Esophagus muscularis mucosa (tissue), 4 donors: ENCODE results near the gene FGF12. TPM values are rescaled to one million over a fixed set of nuclear protein-coding genes. Genes with fewer than 3 reads are reported as not detected.
"Not testable (repeated sequence)": the region's sequence is repeated elsewhere in the genome, so short reads cannot be mapped to it uniquely, and the experiment has no call there.

Experiments
- DNase-seq: peaks from one replicate; pipeline ENCODE4 v3.0.0-alpha.2; 2017; ENCODE audit errors: extremely low spot score
- H3K27ac ChIP-seq, 4 donors: fragments of 200-600 bp; sonication (generic); replicated peaks in 1 of 4; 1 replicate in 3 of 4; 2 replicates in 1 of 4; pipeline ENCODE4 v1.5.1; 2016 to 2019; ENCODE audit warnings: mild to moderate bottlenecking in 1 of 4
- H3K27me3 ChIP-seq, 4 donors: fragments of 200-600 bp; sonication (generic); one replicate each; pipeline versions ENCODE4 v1.5.1 to v1.6.0; 2016 to 2019
- H3K36me3 ChIP-seq, 4 donors: fragments of 200-600 bp; sonication (generic); one replicate each; pipeline ENCODE4 v1.5.1; 2016 to 2019
- H3K4me1 ChIP-seq, 4 donors: fragments of 200-600 bp; sonication (generic); one replicate each; pipeline ENCODE4 v1.5.1; 2016 to 2019
- H3K4me3 ChIP-seq, 4 donors: fragments of 200-600 bp; sonication (generic); 1 replicate in 2 of 4; 2 replicates in 2 of 4; pipeline ENCODE4 v1.5.1; 2016 to 2019; ENCODE audit warnings: mild to moderate bottlenecking in 4 of 4, moderate library complexity in 1 of 4
- H3K9me3 ChIP-seq, 4 donors: fragments of 200-600 bp; sonication (generic); 1 replicate in 3 of 4; 2 replicates in 1 of 4; pipeline ENCODE4 v1.5.1; 2016 to 2019
- CTCF ChIP-seq, 3 experiments: fragments of 200-600 bp in 2 of 3; fragments of 450-650 bp in 1 of 3; sonication (generic) in 2 of 3; IDR thresholded peaks; one replicate each; pipeline ENCODE4 v1.5.1; 2017 to 2019; ENCODE audit warnings: antibody characterized with exemption in 3 of 3, mild to moderate bottlenecking in 2 of 3, moderate library complexity in 1 of 3
- EP300 ChIP-seq: sonication (generic); formaldehyde crosslinking; IDR thresholded peaks from one replicate; pipeline ENCODE4 v1.6.1; 2017; ENCODE audit warnings: antibody characterized with exemption
- POLR2A ChIP-seq: fragments of 450-650 bp; IDR thresholded peaks from one replicate; pipeline ENCODE4 v1.6.1; 2017; ENCODE audit warnings: antibody characterized with exemption, moderate library complexity, mild to moderate bottlenecking, low read depth
- POLR2AphosphoS5 ChIP-seq, 2 donors: sonication (generic); formaldehyde crosslinking; IDR thresholded peaks; one replicate each; pipeline ENCODE4 v1.6.1; 2017; ENCODE audit warnings: antibody characterized with exemption in 2 of 2
- WGBS: methylation state at CpG from one replicate; pipeline ENCODE4 v1.1.5; 2018; 5-methylcytosine and 5-hydroxymethylcytosine counted together
- intact Hi-C: fragments of 100-400 bp; cut with DNase I; formaldehyde crosslinking; loops from one replicate; pipeline ENCODE4 v1.15.1; 2023
- total RNA-seq, 4 donors: library from RNA; depleted of rRNA; stranded (reverse); fragments of >200 nt; gene quantifications; one replicate each; pipeline versions ENCODE4 v1.1.0 to v1.2.1, GENCODE V29; 2016

The FGF12 gene
- total RNA-seq, 4 donors from 2014 or later, result 4.6 to 19.5 (median 10.2) TPM

GRCh38 chr3:192578729-192579128 lies 148.6 kb downstream of the FGF12 start:
- no peak for DNase-seq
- no peaks in the 10 kb centered on the region for H3K4me1 ChIP-seq
- intact Hi-C loops, result no loop called here
- 89% methylated on average over 3 of the region's 3 CpGs for WGBS
- no peaks in the 10 kb centered on the region for H3K36me3 ChIP-seq
- H3K4me3 ChIP-seq, result no peak overlapping the region
- TF ChIP-seq POLR2A, result no peak
- TF ChIP-seq EP300, result no peak
- no peak for TF ChIP-seq CTCF (IDR thresholded peaks at IDR 0.05)
- no peak for TF ChIP-seq POLR2AphosphoS5 (IDR thresholded peaks at IDR 0.05)
- no peaks in the 10 kb centered on the region for H3K27me3 ChIP-seq
- H3K27ac ChIP-seq, result no peak overlapping the region
- H3K9me3 ChIP-seq, result no peaks in the 10 kb centered on the region

- 67% methylated on average over 2 of the region's 2 CpGs for WGBS
- H3K27ac ChIP-seq, result no peak overlapping the region
- no peak for DNase-seq
- no peaks in the 10 kb centered on the region for H3K27me3 ChIP-seq
- intact Hi-C loops, result no loop called here
- H3K9me3 ChIP-seq, result no peaks in the 10 kb centered on the region
- no peaks in the 10 kb centered on the region for H3K36me3 ChIP-seq
- no peaks in the 10 kb centered on the region for H3K4me1 ChIP-seq
- TF ChIP-seq EP300, result no peak
- TF ChIP-seq CTCF (IDR thresholded peaks at IDR 0.05), result no peak
- TF ChIP-seq POLR2A, result no peak
- no peak for TF ChIP-seq POLR2AphosphoS5 (IDR thresholded peaks at IDR 0.05)
- H3K4me3 ChIP-seq, result no peak overlapping the region
Measured at GRCh38 chr3:192577811-192578210, 149.5 kb downstream of the FGF12 start.

DNA sequence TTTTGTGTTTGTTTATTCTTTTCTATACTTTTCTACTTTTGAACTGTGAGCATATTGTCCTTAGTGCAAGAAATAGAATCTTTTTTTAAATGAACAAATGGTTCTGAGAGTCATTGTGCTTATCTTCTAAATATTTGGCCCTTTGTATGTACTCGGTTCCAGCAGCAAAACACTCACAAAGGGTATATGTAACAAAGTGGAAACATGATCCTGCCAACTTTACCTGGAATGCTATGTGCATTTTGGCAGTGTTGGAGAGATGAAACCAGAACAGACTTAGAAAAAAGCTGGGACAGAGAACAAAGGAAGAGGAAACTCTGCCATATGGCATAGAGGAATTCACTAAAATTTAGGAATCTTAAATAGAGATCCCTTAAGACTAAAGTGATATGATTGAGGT lies 150.1 kb downstream of the FGF12 start:
- 66% methylated on average over 1 of the region's 1 CpG for WGBS
- intact Hi-C loops, result no loop called here
- DNase-seq, result no peak

GRCh38 chr3:192576704-192577103 lies 150.6 kb downstream of the FGF12 start:
- intact Hi-C loops, H3K4me1 ChIP-seq, H3K27me3 ChIP-seq, H3K9me3 ChIP-seq, H3K4me3 ChIP-seq, H3K27ac ChIP-seq, DNase-seq, H3K36me3 ChIP-seq: not testable (repeated sequence)
- 92% methylated on average over 5 of the region's 5 CpGs for WGBS

More for the DNA sequence above, 150.1 kb downstream of the FGF12 start:
- TF ChIP-seq POLR2A (no peak), CTCF (IDR thresholded peaks at IDR 0.05) (no peak), EP300 (no peak), POLR2AphosphoS5 (IDR thresholded peaks at IDR 0.05) (no peak)
- H3K27ac ChIP-seq, result no peak overlapping the region
- no peaks in the 10 kb centered on the region for H3K4me1 ChIP-seq
- no peaks in the 10 kb centered on the region for H3K36me3 ChIP-seq
- no peak overlapping the region for H3K4me3 ChIP-seq
- H3K9me3 ChIP-seq, result no peaks in the 10 kb centered on the region
- no peaks in the 10 kb centered on the region for H3K27me3 ChIP-seq

DNA sequence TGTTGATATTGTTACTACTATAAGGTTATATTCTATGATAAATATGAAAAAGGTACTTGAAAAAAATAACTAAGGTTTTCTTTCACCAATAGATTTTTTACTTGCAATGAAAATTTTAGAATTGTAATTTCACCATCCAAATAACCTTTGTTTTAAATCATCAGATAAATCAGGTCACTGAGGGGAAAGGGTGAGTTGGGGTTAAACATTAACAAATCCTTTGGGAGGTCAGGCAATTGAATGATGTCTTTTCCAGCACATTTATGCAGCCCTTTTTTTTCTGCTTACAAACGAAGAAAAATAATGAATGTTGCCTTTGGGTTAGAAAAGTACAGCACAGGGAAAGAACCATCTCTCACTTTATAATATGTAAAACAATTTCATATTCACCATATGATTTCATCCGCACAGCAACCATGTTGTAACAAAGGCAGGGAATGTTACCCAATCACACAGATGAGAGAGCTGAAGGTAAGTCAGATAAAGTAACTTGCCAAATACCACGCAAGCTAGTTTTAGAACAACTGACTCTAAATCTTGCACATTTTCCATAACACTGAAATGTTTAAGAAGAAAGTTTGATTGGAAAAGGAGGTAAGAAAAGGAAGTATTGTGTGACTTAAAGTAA lies 151.3 kb downstream of the FGF12 start:
- H3K36me3 ChIP-seq, result no peaks in the 10 kb centered on the region
- peaks cover 0 to under 1% (median 0%) of the 10 kb centered on the region in 4 donors for H3K4me1 ChIP-seq
- no peak for DNase-seq
- H3K27ac ChIP-seq, result no peak overlapping the region
- H3K9me3 ChIP-seq, result no peaks in the 10 kb centered on the region
- intact Hi-C loops, result no loop called here
- no peak for TF ChIP-seq POLR2AphosphoS5 (IDR thresholded peaks at IDR 0.05)
- TF ChIP-seq EP300, result no peak
- no peak for TF ChIP-seq CTCF (IDR thresholded peaks at IDR 0.05)
- no peak for TF ChIP-seq POLR2A
- H3K27me3 ChIP-seq, result no peaks in the 10 kb centered on the region
- WGBS, result 59% methylated on average over 3 of the region's 3 CpGs
- H3K4me3 ChIP-seq, result no peak overlapping the region
